Large intestine (tissue), 3 donors: ENCODE measurements around the gene SP8. TPM values are rescaled to one million over a fixed set of nuclear protein-coding genes. Genes with fewer than 3 reads are reported as not detected.

ENCODE experiments used
- DNase-seq, 2 donors: peaks; one replicate each; pipeline versions ENCODE4 v3.0.0 to v3.0.0-alpha.2; 2013
- H3K27ac ChIP-seq: one replicate; pipeline ENCODE4 v1.5.1; 2013; ENCODE audit warnings: low read length
- H3K27me3 ChIP-seq: 2 replicates; pipeline ENCODE4 v1.6.1; 2013; ENCODE audit warnings: low read length; ENCODE audit not compliant: control insufficient read depth, insufficient read depth
- H3K36me3 ChIP-seq: 2 replicates; pipeline ENCODE4 v1.6.1; 2013; ENCODE audit warnings: low read length; ENCODE audit not compliant: control insufficient read depth, insufficient read depth
- H3K4me1 ChIP-seq: one replicate; pipeline ENCODE4 v1.6.1; 2013; ENCODE audit warnings: low read length; ENCODE audit not compliant: control insufficient read depth, insufficient read depth
- H3K4me3 ChIP-seq: one replicate; pipeline ENCODE4 v1.5.1; 2013; ENCODE audit warnings: low read length
- H3K9me3 ChIP-seq: one replicate; pipeline ENCODE4 v1.6.1; 2013; ENCODE audit warnings: mild to moderate bottlenecking, low read depth, low read length, moderate library complexity; ENCODE audit not compliant: control insufficient read depth
- WGBS: methylation state at CpG from one replicate; pipeline ENCODE4 v1.1.5; 2013; ENCODE audit warnings: low lambda C conversion rate; ENCODE audit not compliant: insufficient coverage; 5-methylcytosine and 5-hydroxymethylcytosine counted together
- polyA plus RNA-seq: library from polyadenylated mRNA; unstranded; fragments of 120-200 nt; gene quantifications from one replicate; pipeline ENCODE4 v1.2.1, GENCODE V29; 2013

The SP8 gene
- polyA plus RNA-seq, 1 donor: not detected

DNA sequence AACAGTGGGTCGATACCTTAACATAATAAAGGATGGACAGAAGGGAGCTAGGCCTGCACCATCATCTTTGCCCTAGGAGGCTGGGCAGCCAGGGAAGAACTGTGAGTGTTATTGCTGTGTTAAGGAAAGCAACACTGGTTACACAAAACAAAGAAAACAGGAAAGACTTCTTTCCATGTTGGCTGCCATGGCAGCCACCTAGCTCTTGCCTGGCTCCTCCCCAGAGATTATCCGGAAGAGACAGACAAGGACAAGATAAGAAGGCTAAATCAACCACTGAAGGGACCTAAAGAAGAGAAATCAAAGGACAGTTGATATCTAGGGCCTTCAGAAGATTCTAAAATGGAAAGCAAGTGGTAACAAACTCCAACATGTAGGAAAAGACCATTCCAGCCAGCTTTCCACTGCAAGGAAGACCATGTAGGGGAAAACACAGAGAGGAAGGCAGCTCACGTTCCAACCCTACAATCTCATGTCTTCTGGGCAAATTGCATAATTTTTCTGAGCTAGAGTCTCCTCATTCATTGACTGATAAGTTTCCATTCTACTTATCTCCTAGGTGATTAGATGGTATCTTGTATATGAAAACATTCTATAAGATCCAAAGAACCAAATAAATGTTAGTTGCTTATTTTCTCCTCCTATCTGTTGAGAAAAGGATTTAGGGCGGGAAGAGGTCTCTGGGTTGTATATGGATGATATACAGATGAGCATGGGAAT lies 51.2 kb downstream of the SP8 start:
- WGBS: 93% methylated on average over 2 of the region's 4 CpGs
- H3K36me3 ChIP-seq: no peaks in the 10 kb centered on the region
- H3K27ac ChIP-seq: no peak overlapping the region
- H3K9me3 ChIP-seq: no peaks in the 10 kb centered on the region
- H3K4me3 ChIP-seq: no peak overlapping the region
- H3K27me3 ChIP-seq: no peaks in the 10 kb centered on the region
- H3K4me1 ChIP-seq: peaks cover 7% of the 10 kb centered on the region
- no peak for DNase-seq

Other genes starting within 250 kb of the SP8 start
- under 0.01 TPM for gene ABCB5, start 171.2 kb downstream of the SP8 start, polyA plus RNA-seq